Measurements from ENCODE around the gene GARIN5A. TPM values are rescaled to one million over a fixed set of nuclear protein-coding genes. Genes with fewer than 3 reads are reported as not detected.
A peak's percentile ranks its signal among the peaks of the same experiment; 100 is the strongest.

Gene GARIN5A
- total and polyA plus RNA-seq, 9 of the 15 experiments (the other 6 are each of a cell fraction or from before 2014, with no cell fraction given) = 0.10 to 0.82 (median 0.23) TPM; not detected in 2

DNA sequence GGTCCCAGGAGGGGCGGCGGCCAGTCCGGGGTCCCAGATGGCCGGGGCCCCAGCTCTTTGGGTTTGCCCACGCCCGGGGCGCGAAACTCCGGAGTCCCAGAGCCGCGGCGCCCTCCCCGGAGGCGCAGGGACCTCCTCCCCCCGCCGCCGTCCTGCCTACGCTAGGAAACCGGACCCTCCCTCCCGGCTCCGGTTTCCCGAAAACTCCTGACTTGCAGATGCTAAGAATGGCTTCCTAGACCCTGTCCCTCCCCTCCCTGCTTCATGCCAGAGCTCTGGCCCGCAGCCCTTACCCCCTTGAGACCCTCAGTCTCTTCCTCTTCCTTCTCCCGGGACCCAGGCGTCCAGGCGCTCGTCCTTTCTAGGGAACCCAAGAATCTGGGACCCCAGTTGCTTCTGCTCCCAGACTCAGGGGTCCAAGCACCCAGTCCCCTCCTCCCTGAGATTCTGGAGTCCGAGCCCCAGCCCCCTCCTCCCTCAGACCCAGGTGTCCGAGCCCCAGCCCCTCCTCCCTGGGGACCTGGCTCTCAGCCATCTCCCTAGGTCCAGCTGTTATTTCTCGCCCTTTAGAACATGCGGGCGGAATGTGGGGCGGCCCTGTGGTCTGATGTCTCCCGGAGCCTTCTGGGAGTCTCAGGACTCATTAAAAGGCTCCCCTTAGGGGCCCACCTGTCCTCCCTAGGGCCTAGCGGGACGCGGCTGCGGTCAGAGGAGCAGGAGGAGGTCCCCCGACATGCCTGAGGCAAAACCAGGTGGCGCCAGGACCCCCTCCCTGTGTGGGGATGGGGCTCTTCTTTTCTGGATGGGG lies 44.2 kb downstream of the GARIN5A start, which contains the start of gene MYBPC2:
Gene MYBPC2, plus strand, starts transcription at position 672 of the 808 bp plus-strand sequence. Its CDS starts 62 bp downstream, at position 734.
- H3K9me1 ChIP-seq (ENCODE audit: control insufficient read depth, insufficient read depth, low read length) = no peaks in the 10 kb centered on the region
- peak within 1 kb of the TSS; percentile 41; the same call in 2 of the 3 replicates for H3K27ac ChIP-seq (ENCODE audit: extremely low read depth, low read depth, low read length)
- peaks cover 0 to 9% of the 10 kb centered on the region in 2 experiments; a peak in 2 of 5 replicates for H3K27me3 ChIP-seq (ENCODE audit: control insufficient read depth in 2 of 2, insufficient read depth in 2 of 2, low read length in 2 of 2)
- intact Hi-C loops (cut with micrococcal nuclease) = no loop called here
- DNase-seq (ENCODE audit: extremely low read depth in 1 of 4, low spot score in 3 of 4) (peak in 3 of 4 experiments; percentile 46 to 55 (median 48)), ATAC-seq (peak; percentile 40), FAIRE-seq (no peak)
- peak within 1 kb of the TSS; percentile 53 for H3K4me3 ChIP-seq
- peaks cover 12 to 54% of the 10 kb centered on the region in 2 experiments; a peak in 4 of 5 replicates for H3K4me1 ChIP-seq (replicated peaks in 1 of 2; ENCODE audit: control insufficient read depth in 2 of 2, insufficient read depth in 2 of 2, low read length in 2 of 2)
- H3K79me2 ChIP-seq (ENCODE audit: control insufficient read depth, insufficient read depth, low read length) = no peaks in the 10 kb centered on the region
- CTCF ChIA-PET (ENCODE audit: low intra/inter-chr PET ratio) = interaction anchor here (0.6 kb wide), 1 partner anchor 47 kb away, joined by 3 read pairs; no protein-coding TSS in a partner anchor
- 8% methylated on average over 27 of the region's 40 CpGs for WGBS (ENCODE audit: insufficient coverage, low coverage, missing lambda C conversion rate)
- no peaks in the 10 kb centered on the region for H3K9me3 ChIP-seq (replicated peaks; ENCODE audit: control insufficient read depth, insufficient read depth, low read depth, low read length)
- in situ Hi-C loops (cut with MboI) = no loop called here
- no peaks in the 10 kb centered on the region for H3K36me3 ChIP-seq (ENCODE audit: control insufficient read depth, insufficient read depth, low read length)
- no TSS peak for BruUV-seq (replicated peaks)
- POLR2A ChIA-PET = interaction anchor here (0.6 kb wide), 1 partner anchor 171 kb away, joined by 3 read pairs; no protein-coding TSS in a partner anchor
- H3K4me2 ChIP-seq (ENCODE audit: insufficient read depth, low read length) = peak within 1 kb of the TSS; percentile 85
- H4K20me1 ChIP-seq (replicated peaks; ENCODE audit: control insufficient read depth, insufficient read depth, low read length) = no peaks in the 10 kb centered on the region
- H3K9ac ChIP-seq (ENCODE audit: insufficient read depth in 1 of 2, low read depth in 2 of 2, low read length in 2 of 2) = peak within 1 kb of the TSS; percentile 68 to 88
- peak within 1 kb of the TSS; percentile 93 for H2AFZ ChIP-seq (ENCODE audit: low read depth, low read length)
- TF ChIP-seq CHD4 (IDR thresholded peaks at IDR 0.05; ENCODE audit: insufficient read depth, insufficient replicate concordance, low read depth, low read length, poor library complexity, severe bottlenecking) (peak; percentile 18), ESRRA (IDR thresholded peaks at IDR 0.05; ENCODE audit: borderline replicate concordance, low read depth) (no peak), ZKSCAN1 (IDR thresholded peaks at IDR 0.05; ENCODE audit: low read depth, low read length) (no peak)
- TF ChIP-seq, protein P1, sequence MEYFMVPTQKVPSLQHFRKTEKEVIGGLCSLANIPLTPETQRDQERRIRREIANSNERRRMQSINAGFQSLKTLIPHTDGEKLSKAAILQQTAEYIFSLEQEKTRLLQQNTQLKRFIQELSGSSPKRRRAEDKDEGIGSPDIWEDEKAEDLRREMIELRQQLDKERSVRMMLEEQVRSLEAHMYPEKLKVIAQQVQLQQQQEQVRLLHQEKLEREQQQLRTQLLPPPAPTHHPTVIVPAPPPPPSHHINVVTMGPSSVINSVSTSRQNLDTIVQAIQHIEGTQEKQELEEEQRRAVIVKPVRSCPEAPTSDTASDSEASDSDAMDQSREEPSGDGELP (CRISPR knock-in tag; IDR thresholded peaks at IDR 0.05; ENCODE audit: borderline replicate concordance) = peak; percentile 76
- TF ChIP-seq, protein P2, sequence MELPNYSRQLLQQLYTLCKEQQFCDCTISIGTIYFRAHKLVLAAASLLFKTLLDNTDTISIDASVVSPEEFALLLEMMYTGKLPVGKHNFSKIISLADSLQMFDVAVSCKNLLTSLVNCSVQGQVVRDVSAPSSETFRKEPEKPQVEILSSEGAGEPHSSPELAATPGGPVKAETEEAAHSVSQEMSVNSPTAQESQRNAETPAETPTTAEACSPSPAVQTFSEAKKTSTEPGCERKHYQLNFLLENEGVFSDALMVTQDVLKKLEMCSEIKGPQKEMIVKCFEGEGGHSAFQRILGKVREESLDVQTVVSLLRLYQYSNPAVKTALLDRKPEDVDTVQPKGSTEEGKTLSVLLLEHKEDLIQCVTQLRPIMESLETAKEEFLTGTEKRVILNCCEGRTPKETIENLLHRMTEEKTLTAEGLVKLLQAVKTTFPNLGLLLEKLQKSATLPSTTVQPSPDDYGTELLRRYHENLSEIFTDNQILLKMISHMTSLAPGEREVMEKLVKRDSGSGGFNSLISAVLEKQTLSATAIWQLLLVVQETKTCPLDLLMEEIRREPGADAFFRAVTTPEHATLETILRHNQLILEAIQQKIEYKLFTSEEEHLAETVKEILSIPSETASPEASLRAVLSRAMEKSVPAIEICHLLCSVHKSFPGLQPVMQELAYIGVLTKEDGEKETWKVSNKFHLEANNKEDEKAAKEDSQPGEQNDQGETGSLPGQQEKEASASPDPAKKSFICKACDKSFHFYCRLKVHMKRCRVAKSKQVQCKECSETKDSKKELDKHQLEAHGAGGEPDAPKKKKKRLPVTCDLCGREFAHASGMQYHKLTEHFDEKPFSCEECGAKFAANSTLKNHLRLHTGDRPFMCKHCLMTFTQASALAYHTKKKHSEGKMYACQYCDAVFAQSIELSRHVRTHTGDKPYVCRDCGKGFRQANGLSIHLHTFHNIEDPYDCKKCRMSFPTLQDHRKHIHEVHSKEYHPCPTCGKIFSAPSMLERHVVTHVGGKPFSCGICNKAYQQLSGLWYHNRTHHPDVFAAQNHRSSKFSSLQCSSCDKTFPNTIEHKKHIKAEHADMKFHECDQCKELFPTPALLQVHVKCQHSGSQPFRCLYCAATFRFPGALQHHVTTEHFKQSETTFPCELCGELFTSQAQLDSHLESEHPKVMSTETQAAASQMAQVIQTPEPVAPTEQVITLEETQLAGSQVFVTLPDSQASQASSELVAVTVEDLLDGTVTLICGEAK (IDR thresholded peaks at IDR 0.05) = 0 out of 2 replicates have a peak, but pooled peaks have one; percentile 27
- TF ChIP-seq, protein P2 (CRISPR knock-in tag; IDR thresholded peaks at IDR 0.05) = no peak
